WTC11 (cell line): ENCODE results near the gene CFAP77. TPM values are rescaled to one million over a fixed set of nuclear protein-coding genes. Genes with fewer than 3 reads are reported as not detected.

Experiments
- ATAC-seq: fragments of 200-7000 bp; cut with Tn5 transposase; 2 replicates; pipeline ENCODE4 v1.10.0; 2021; ENCODE audit warnings: mild to moderate bottlenecking, moderate library complexity
- CTCF ChIA-PET: fragments of 300-600 bp; sonication (Branson Sonifier 250); formaldehyde crosslinking; loops from one replicate; lab custom pipeline; 2021; ENCODE audit warnings: antibody characterized with exemption; lab: Charles Lee
- POLR2A ChIA-PET: fragments of 350-600 bp; sonication (Branson Sonifier 250); formaldehyde crosslinking; loops from one replicate; lab custom pipeline; 2021; ENCODE audit warnings: antibody characterized with exemption; lab: Charles Lee
- DNase-seq: peaks from one replicate; pipeline ENCODE4 v3.0.0; 2021; ENCODE audit warnings: low spot score
- H3K27ac Mint-ChIP-seq: 2 replicates; pipeline ENCODE4 v1.8.0; 2021; ENCODE audit warnings: mixed read lengths
- H3K27me3 Mint-ChIP-seq: 2 replicates; pipeline ENCODE4 v1.8.0; 2021; ENCODE audit warnings: low read depth, mild to moderate bottlenecking, moderate library complexity, mixed read lengths
- H3K36me3 Mint-ChIP-seq: 2 replicates; pipeline ENCODE4 v1.8.0; 2021; ENCODE audit warnings: mixed read lengths
- H3K4me1 Mint-ChIP-seq: 2 replicates; pipeline ENCODE4 v1.8.0; 2022; ENCODE audit warnings: mixed read lengths
- H3K4me3 Mint-ChIP-seq: 2 replicates; pipeline ENCODE4 v1.8.0; 2021; ENCODE audit warnings: mild to moderate bottlenecking, moderate library complexity, mixed read lengths
- H3K9me3 Mint-ChIP-seq: 2 replicates; pipeline ENCODE4 v1.8.0; 2021; ENCODE audit warnings: mixed read lengths
- ARID4B ChIP-seq: sonication (generic); formaldehyde crosslinking; IDR thresholded peaks from 2 replicates; pipeline ENCODE4 v1.8.0; 2023; ENCODE audit warnings: missing genetic modification reagents, mild to moderate bottlenecking, borderline replicate concordance
- ATF2 ChIP-seq: sonication (generic); formaldehyde crosslinking; IDR thresholded peaks from 2 replicates; pipeline ENCODE4 v1.8.1; 2022; ENCODE audit warnings: low read depth, missing genetic modification reagents, borderline replicate concordance
- FOXK1 ChIP-seq: sonication (generic); formaldehyde crosslinking; IDR thresholded peaks from 2 replicates; pipeline ENCODE4 v1.8.0; 2022; ENCODE audit warnings: mild to moderate bottlenecking, moderate library complexity, missing genetic modification reagents
- FOXP1 ChIP-seq: sonication (generic); formaldehyde crosslinking; IDR thresholded peaks from 2 replicates; pipeline ENCODE4 v1.8.0; 2022; ENCODE audit warnings: missing genetic modification reagents, mild to moderate bottlenecking, moderate library complexity, borderline replicate concordance
- HMGA2 ChIP-seq: fragments of 250-450 bp; sonication (Bioruptor Pico); IDR thresholded peaks from 2 replicates; pipeline ENCODE4 v1.4.0; 2021; ENCODE audit warnings: mild to moderate bottlenecking, moderate library complexity
- OVOL2 ChIP-seq: fragments of 250-450 bp; sonication (Bioruptor Pico); IDR thresholded peaks from 2 replicates; pipeline ENCODE4 v1.9.0; 2021; ENCODE audit warnings: mild to moderate bottlenecking, borderline replicate concordance
- SMAD4 ChIP-seq: sonication (generic); formaldehyde crosslinking; IDR thresholded peaks from 2 replicates; pipeline ENCODE4 v1.8.0; 2022; ENCODE audit warnings: mild to moderate bottlenecking, missing genetic modification reagents
- TEAD1 ChIP-seq: sonication (generic); formaldehyde crosslinking; IDR thresholded peaks from 2 replicates; pipeline ENCODE4 v1.8.0; 2022; ENCODE audit warnings: mild to moderate bottlenecking, missing genetic modification reagents
- ZBTB21 ChIP-seq: sonication (generic); formaldehyde crosslinking; IDR thresholded peaks from 2 replicates; pipeline ENCODE4 v1.8.1; 2023; ENCODE audit warnings: mild to moderate bottlenecking, missing genetic modification reagents, borderline replicate concordance
- ZNF121 ChIP-seq: sonication (generic); formaldehyde crosslinking; IDR thresholded peaks from 2 replicates; pipeline ENCODE4 v1.8.0; 2023; ENCODE audit warnings: missing genetic modification reagents
- ZNF263 ChIP-seq: sonication (generic); formaldehyde crosslinking; IDR thresholded peaks from 2 replicates; pipeline ENCODE4 v1.8.1; 2022; ENCODE audit warnings: low read depth, mild to moderate bottlenecking, moderate library complexity, missing genetic modification reagents
- ZNF671 ChIP-seq: fragments of 250-450 bp; sonication (Bioruptor Pico); IDR thresholded peaks from 2 replicates; pipeline ENCODE4 v1.8.0; 2021; ENCODE audit warnings: mild to moderate bottlenecking
- total RNA-seq: library from RNA; stranded (reverse); gene quantifications from 3 replicates; pipeline ENCODE4 v1.2.3, GENCODE V29; 2021
- TF ChIP-seq, protein P1 (sequence below): fragments of 250-450 bp; sonication (Bioruptor Pico); IDR thresholded peaks from 2 replicates; pipeline ENCODE4 v1.9.0; 2021; ENCODE audit warnings: mild to moderate bottlenecking
- TF ChIP-seq, protein P2 (sequence below): sonication (generic); formaldehyde crosslinking; IDR thresholded peaks from 2 replicates; pipeline ENCODE4 v1.8.1; 2023; ENCODE audit warnings: mild to moderate bottlenecking, moderate library complexity, missing genetic modification reagents

The CFAP77 gene
- total RNA-seq, 1 experiment from 2014 or later: 1.2 TPM

DNA sequence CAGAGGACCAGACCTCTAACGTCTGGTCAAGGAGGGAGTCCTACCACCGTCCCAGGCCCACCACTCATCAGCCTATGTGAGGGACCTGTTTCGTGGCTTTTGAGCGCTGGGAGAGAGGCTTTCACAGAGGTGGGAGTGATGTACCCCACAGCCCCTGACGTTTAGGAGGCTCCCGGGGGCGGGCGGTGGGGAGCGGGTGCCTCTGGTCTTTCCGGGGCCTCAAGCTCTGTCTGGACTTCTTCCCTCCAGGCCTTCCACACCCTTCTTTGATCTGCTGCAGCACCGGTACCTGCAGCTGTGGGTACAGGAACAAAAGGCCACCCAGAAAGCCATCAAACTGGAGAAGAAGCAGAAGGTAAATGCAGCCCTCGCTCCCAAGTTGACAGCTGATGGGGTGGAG lies 127.3 kb downstream of the CFAP77 start:
- peaks cover 14% of the 10 kb centered on the region for H3K4me1 Mint-ChIP-seq
- H3K9me3 Mint-ChIP-seq: peaks cover 23% of the 10 kb centered on the region

More for the DNA sequence above, 127.3 kb downstream of the CFAP77 start:
- DNase-seq: no peak
- Mint-ChIP-seq H3K4me3 (no peak overlapping the region), H3K36me3 (peaks cover 7% of the 10 kb centered on the region), H3K27me3 (no peaks in the 10 kb centered on the region; the same call in 1 of the 2 replicates), H3K27ac (no peak overlapping the region)
- no peak for ATAC-seq
- ChIA-PET CTCF (interaction anchor here (0.6 to 3.3 kb wide), 2 partner anchors 9 to 278 kb away, joined by 3 to 13 read pairs; no protein-coding TSS in a partner anchor), POLR2A (no interaction called here)
- TF ChIP-seq ARID4B (CRISPR knock-in tag) (no peak), ATF2 (no peak), OVOL2 (CRISPR knock-in tag) (no peak), ZNF671 (no peak), HMGA2 (CRISPR knock-in tag) (no peak), FOXK1 (CRISPR knock-in tag) (no peak), ZBTB21 (CRISPR knock-in tag) (no peak), ZNF121 (CRISPR knock-in tag) (no peak), FOXP1 (no peak), TEAD1 (CRISPR knock-in tag) (no peak), ZNF263 (CRISPR knock-in tag) (no peak), SMAD4 (CRISPR knock-in tag) (no peak)
- TF ChIP-seq, protein P1, sequence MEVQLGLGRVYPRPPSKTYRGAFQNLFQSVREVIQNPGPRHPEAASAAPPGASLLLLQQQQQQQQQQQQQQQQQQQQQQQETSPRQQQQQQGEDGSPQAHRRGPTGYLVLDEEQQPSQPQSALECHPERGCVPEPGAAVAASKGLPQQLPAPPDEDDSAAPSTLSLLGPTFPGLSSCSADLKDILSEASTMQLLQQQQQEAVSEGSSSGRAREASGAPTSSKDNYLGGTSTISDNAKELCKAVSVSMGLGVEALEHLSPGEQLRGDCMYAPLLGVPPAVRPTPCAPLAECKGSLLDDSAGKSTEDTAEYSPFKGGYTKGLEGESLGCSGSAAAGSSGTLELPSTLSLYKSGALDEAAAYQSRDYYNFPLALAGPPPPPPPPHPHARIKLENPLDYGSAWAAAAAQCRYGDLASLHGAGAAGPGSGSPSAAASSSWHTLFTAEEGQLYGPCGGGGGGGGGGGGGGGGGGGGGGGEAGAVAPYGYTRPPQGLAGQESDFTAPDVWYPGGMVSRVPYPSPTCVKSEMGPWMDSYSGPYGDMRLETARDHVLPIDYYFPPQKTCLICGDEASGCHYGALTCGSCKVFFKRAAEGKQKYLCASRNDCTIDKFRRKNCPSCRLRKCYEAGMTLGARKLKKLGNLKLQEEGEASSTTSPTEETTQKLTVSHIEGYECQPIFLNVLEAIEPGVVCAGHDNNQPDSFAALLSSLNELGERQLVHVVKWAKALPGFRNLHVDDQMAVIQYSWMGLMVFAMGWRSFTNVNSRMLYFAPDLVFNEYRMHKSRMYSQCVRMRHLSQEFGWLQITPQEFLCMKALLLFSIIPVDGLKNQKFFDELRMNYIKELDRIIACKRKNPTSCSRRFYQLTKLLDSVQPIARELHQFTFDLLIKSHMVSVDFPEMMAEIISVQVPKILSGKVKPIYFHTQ (CRISPR knock-in tag): no peak
- TF ChIP-seq, protein P2, sequence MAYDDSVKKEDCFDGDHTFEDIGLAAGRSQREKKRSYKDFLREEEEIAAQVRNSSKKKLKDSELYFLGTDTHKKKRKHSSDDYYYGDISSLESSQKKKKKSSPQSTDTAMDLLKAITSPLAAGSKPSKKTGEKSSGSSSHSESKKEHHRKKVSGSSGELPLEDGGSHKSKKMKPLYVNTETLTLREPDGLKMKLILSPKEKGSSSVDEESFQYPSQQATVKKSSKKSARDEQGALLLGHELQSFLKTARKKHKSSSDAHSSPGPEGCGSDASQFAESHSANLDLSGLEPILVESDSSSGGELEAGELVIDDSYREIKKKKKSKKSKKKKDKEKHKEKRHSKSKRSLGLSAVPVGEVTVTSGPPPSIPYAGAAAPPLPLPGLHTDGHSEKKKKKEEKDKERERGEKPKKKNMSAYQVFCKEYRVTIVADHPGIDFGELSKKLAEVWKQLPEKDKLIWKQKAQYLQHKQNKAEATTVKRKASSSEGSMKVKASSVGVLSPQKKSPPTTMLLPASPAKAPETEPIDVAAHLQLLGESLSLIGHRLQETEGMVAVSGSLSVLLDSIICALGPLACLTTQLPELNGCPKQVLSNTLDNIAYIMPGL: no peak
